ENCODE results near the gene BAIAP3. TPM values are rescaled to one million over a fixed set of nuclear protein-coding genes. Genes with fewer than 3 reads are reported as not detected.

BAIAP3 gene, protein sequence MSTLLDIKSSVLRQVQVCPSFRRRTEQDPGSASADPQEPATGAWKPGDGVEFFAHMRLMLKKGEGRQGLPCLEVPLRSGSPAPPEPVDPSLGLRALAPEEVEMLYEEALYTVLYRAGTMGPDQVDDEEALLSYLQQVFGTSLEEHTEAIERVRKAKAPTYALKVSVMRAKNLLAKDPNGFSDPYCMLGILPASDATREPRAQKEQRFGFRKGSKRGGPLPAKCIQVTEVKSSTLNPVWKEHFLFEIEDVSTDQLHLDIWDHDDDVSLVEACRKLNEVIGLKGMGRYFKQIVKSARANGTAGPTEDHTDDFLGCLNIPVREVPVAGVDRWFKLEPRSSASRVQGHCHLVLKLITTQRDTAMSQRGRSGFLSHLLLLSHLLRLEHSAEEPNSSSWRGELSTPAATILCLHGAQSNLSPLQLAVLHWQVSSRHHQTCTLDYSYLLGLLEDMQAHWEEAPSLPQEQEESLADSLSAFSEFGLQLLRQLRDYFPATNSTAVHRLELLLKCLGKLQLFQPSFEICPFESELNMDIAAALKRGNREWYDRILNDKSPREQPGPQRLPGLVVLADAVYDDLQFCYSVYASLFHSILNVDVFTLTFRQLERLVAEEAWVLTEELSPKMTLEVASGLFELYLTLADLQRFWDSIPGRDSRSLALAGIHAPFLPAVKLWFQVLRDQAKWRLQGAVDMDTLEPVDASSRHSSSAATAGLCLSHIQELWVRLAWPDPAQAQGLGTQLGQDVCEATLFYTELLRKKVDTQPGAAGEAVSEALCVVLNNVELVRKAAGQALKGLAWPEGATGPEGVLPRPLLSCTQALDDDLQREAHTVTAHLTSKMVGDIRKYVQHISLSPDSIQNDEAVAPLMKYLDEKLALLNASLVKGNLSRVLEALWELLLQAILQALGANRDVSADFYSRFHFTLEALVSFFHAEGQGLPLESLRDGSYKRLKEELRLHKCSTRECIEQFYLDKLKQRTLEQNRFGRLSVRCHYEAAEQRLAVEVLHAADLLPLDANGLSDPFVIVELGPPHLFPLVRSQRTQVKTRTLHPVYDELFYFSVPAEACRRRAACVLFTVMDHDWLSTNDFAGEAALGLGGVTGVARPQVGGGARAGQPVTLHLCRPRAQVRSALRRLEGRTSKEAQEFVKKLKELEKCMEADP
- total RNA-seq = under 1 TPM; 0.17 to 0.31 TPM

DNA sequence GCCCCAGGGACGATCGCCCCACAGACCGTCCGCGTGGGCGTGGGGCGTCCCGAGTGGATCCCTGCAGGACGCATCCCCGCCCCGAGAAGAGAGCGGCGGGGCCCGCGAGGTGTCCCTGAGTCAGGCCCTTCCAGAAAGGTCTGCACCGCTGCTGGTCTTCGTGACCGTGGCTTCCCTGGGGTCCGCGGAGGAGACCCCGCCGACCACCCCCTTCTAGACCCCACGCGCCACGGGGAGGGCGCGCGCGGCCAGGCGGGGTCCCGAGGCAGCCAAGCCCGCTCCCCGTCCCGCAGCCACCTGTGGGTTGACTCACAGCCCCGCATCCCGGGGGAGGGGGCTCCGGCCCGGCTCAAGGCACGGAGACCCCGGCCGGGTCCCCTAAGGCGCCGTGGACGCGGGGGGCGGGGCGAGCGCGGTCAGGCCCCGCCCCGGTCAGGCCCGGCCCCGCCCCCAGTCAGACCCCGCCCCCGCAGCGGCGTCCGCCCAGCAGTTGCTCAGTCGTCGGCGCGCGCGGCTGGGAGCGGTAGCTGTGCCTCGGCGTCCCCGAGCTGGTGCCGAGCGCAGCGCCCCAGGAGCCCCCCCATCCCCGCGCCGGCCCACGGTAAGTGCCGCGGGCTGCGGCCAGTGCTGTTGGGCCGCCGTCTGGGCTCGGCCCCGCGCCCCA lies at the start of gene BAIAP3:
TSS of gene BAIAP3 (plus strand) at position 497 of the 664 bp plus-strand sequence. CDS start 4,905 bp downstream, outside the sequence.
- no peak within 1 kb of the TSS for H3K27ac Mint-ChIP-seq
- peaks cover 17% of the 10 kb centered on the region for H3K27me3 Mint-ChIP-seq
- H3K36me3 Mint-ChIP-seq = no peaks in the 10 kb centered on the region
- H3K9me3 Mint-ChIP-seq = no peaks in the 10 kb centered on the region
- H3K4me1 Mint-ChIP-seq (ENCODE audit: low read depth) = peaks cover 19% of the 10 kb centered on the region
- H3K4me3 Mint-ChIP-seq = peak within 1 kb of the TSS; percentile 37
- CTCF ChIA-PET = interaction anchor here (2.3 kb wide), 1 partner anchor 30 kb away, joined by 8 read pairs; no protein-coding TSS in a partner anchor
- peak; percentile 63 for DNase-seq
- intact Hi-C loops (cut with micrococcal nuclease) = no loop called here
- POLR2A ChIA-PET = no interaction called here

GRCh38 chr16:1283996-1284616 lies 49.3 kb upstream of the BAIAP3 start:
- Mint-ChIP-seq H3K36me3 (no peaks in the 10 kb centered on the region), H3K9me3 (no peaks in the 10 kb centered on the region), H3K4me1 (ENCODE audit: low read depth) (no peaks in the 10 kb centered on the region), H3K27me3 (peaks cover 14% of the 10 kb centered on the region), H3K4me3 (no peak overlapping the region), H3K27ac (no peak overlapping the region)
- DNase-seq = no peak
- POLR2A ChIA-PET = no interaction called here
- CTCF ChIA-PET = no interaction called here
- intact Hi-C loops (cut with micrococcal nuclease) = no loop called here

DNA sequence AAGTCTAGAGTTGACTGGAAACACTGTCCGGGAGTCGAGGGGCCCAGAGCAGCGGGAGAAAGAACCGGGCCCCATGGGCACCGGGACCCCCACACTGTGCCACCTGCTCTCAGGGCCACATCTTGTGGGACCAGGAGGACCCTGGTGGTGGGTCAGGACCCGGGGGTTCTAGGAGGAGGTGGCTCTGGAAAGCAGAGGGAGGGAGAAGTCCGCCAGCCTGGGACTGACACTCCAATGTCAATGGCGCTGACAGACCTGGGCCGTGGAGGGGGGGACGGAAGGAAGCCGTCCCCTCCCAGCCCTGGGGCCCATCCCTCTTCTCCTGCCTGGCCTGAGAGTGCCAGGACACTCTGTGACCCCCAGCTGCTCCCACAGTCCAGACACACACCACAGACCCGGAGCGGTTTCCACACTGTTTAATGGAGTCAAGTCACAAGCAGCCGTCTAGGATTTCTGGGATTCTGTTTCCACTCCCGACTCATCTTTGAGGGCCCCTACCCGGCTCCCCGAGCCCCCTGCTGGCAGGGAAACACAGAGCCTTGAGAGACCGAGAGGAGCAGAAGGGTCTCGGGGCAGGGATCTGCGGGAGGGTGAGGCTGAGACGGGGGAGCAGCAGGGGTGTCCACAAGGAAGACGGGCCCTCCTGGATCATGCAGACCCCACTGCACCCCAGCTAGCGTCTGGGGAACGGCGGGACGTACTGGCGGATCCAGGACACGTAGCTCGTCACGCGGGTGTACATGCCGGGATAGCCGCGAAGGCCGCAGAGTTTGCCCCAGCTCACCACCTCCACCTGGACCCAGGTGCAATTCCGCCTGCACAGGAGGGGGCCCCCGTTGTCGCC lies 47.6 kb upstream of the BAIAP3 start:
- Mint-ChIP-seq H3K27me3 (peaks cover 25% of the 10 kb centered on the region), H3K4me3 (no peak overlapping the region), H3K27ac (no peak overlapping the region), H3K36me3 (no peaks in the 10 kb centered on the region), H3K4me1 (ENCODE audit: low read depth) (no peaks in the 10 kb centered on the region), H3K9me3 (no peaks in the 10 kb centered on the region)
- POLR2A ChIA-PET = no interaction called here
- intact Hi-C loops (cut with micrococcal nuclease) = no loop called here
- CTCF ChIA-PET = interaction anchor here (0.6 kb wide), 1 partner anchor 332 kb away, joined by 3 read pairs; no protein-coding TSS in a partner anchor
- DNase-seq = no peak

DNA sequence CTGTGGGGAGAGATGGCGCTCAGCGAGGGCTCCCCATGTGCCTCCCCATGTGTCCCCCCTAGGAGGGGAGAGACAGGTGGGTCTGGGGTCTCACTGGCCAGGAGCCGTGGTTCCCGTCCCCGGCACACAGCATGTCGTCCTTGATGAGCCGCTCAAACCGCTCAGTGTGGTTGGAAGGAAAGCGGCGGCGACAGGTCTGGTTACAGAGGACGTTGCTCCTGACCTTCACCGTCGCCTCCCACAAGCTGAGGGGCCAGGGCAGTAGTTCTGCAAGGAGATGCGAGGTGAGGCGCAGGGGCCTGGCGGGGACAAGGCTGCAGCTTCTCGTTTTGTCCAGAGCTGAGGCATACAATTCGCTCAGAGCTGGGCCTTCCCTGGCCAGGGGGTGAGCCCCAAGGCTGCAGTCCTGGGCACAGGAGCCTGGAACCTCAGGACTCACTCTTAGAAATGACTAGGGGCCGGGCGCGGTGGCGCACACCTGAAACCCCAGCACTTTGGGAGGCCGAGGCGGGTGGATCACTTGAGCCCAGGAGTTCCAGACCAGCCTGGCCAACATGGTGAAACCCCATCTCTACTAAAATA lies 46.8 kb upstream of the BAIAP3 start:
- Mint-ChIP-seq H3K36me3 (no peaks in the 10 kb centered on the region), H3K27me3 (peaks cover 29% of the 10 kb centered on the region), H3K9me3 (no peaks in the 10 kb centered on the region), H3K4me3 (no peak overlapping the region), H3K27ac (no peak overlapping the region), H3K4me1 (ENCODE audit: low read depth) (no peaks in the 10 kb centered on the region)
- CTCF ChIA-PET = interaction anchor here (0.6 kb wide), 1 partner anchor 331 kb away, joined by 3 read pairs; no protein-coding TSS in a partner anchor
- no peak for DNase-seq
- POLR2A ChIA-PET = no interaction called here
- intact Hi-C loops (cut with micrococcal nuclease) = no loop called here

GRCh38 chr16:1287982-1288670 lies 45.3 kb upstream of the BAIAP3 start:
- Mint-ChIP-seq H3K4me1 (ENCODE audit: low read depth) (no peaks in the 10 kb centered on the region), H3K27me3 (peaks cover 35% of the 10 kb centered on the region), H3K9me3 (no peaks in the 10 kb centered on the region), H3K27ac (no peak overlapping the region), H3K4me3 (no peak overlapping the region), H3K36me3 (no peaks in the 10 kb centered on the region)
- ChIA-PET CTCF (interaction anchor here (0.8 kb wide), 1 partner anchor 11 kb away, joined by 3 read pairs; no protein-coding TSS in a partner anchor), POLR2A (no interaction called here)
- intact Hi-C loops (cut with micrococcal nuclease) = no loop called here
- no peak for DNase-seq

GRCh38 chr16:1288813-1289476 lies 44.5 kb upstream of the BAIAP3 start:
- POLR2A ChIA-PET = no interaction called here
- no peaks in the 10 kb centered on the region for H3K9me3 Mint-ChIP-seq
- no peak overlapping the region for H3K4me3 Mint-ChIP-seq
- no peaks in the 10 kb centered on the region for H3K36me3 Mint-ChIP-seq
- intact Hi-C loops (cut with micrococcal nuclease) = no loop called here
- CTCF ChIA-PET = no interaction called here
- peaks cover 38% of the 10 kb centered on the region for H3K27me3 Mint-ChIP-seq
- no peak overlapping the region for H3K27ac Mint-ChIP-seq
- peak; percentile 21 for DNase-seq
- no peaks in the 10 kb centered on the region for H3K4me1 Mint-ChIP-seq (ENCODE audit: low read depth)

DNA sequence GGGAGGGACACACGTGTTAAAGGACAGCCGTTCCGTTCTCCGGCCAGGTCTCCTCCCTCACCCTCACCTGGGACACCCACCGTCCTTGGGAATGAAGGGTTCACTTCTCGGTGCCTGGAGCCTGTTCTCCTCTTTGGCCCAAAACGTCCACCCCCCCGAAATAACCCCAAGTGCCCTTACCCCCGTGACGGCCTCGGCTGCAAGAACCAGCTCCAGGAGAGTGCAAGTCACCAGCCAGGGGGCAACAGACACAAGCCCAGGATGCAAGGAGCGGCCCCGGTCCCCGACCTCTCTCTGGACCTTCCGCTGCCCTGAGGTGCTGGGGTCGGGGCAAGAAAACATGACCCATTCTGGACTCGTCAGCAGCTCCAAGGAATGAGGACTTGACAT lies 44.0 kb upstream of the BAIAP3 start:
- no peak for DNase-seq
- Mint-ChIP-seq H3K4me1 (ENCODE audit: low read depth) (no peaks in the 10 kb centered on the region), H3K4me3 (no peak overlapping the region), H3K27me3 (peaks cover 38% of the 10 kb centered on the region), H3K9me3 (no peaks in the 10 kb centered on the region), H3K27ac (no peak overlapping the region), H3K36me3 (no peaks in the 10 kb centered on the region)
- intact Hi-C loops (cut with micrococcal nuclease) = no loop called here
- ChIA-PET CTCF (no interaction called here), POLR2A (no interaction called here)

DNA sequence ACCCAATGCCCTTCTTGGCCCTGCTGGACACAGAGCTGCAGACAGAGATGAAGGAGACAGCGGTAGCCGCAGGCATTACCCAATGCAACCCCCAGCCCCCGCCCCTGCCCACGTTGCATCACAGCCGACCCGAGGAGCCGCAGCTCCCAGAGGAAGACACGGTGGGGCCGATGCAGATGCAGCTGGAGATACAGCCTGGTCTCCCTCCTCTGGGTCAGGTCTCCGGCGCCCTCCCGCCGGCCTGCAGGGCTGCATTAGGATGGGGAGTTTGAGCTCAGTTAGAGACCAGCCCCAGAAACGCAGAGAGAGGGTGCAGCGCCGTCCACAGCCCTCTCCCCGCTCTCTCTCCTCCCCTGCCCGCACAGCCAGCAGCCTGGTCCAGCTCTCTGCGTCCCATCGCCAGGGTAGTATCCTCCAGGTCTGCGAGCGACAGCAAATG lies 43.4 kb upstream of the BAIAP3 start:
- no peak overlapping the region for H3K27ac Mint-ChIP-seq
- ChIA-PET POLR2A (no interaction called here), CTCF (interaction anchor here (1.5 kb wide), 1 partner anchor 11 kb away, joined by 7 read pairs; no protein-coding TSS in a partner anchor)
- no peaks in the 10 kb centered on the region for H3K9me3 Mint-ChIP-seq
- no peak for DNase-seq
- peaks cover 39% of the 10 kb centered on the region for H3K27me3 Mint-ChIP-seq
- intact Hi-C loops (cut with micrococcal nuclease) = no loop called here
- no peaks in the 10 kb centered on the region for H3K36me3 Mint-ChIP-seq
- H3K4me3 Mint-ChIP-seq = no peak overlapping the region
- H3K4me1 Mint-ChIP-seq (ENCODE audit: low read depth) = no peaks in the 10 kb centered on the region

GRCh38 chr16:1290860-1291575 lies 42.4 kb upstream of the BAIAP3 start:
- POLR2A ChIA-PET = no interaction called here
- CTCF ChIA-PET = interaction anchor here (1.5 kb wide), 1 partner anchor 10 kb away, joined by 7 read pairs; no protein-coding TSS in a partner anchor

More at GRCh38 chr16:1290860-1291575, 42.4 kb upstream of the BAIAP3 start:
- Mint-ChIP-seq H3K27me3 (peaks cover 45% of the 10 kb centered on the region), H3K4me1 (ENCODE audit: low read depth) (no peaks in the 10 kb centered on the region), H3K4me3 (no peak overlapping the region), H3K27ac (no peak overlapping the region), H3K36me3 (no peaks in the 10 kb centered on the region), H3K9me3 (no peaks in the 10 kb centered on the region)
- no peak for DNase-seq
- intact Hi-C loops (cut with micrococcal nuclease) = no loop called here

All from activated CD4-positive, alpha-beta memory T cell treated with anti-CD3 and anti-CD28 coated beads for 36 hours (primary cell).